NCI-H1092 treated with DMSO at 0.1 percent for 48 hours (cell line): ENCODE measurements around the gene TPBG.
"Not testable (repeated sequence)": the region's sequence is repeated elsewhere in the genome, so short reads cannot be mapped to it uniquely, and the experiment has no call there.

Source experiments
- DNase-seq: peaks from one replicate; lab custom pipeline; 2025; lab: John Stamatoyannopoulos, UW

Gene TPBG

GRCh38 chr6:82374516-82374915 is 10.9 kb downstream of the TPBG start:
- DNase-seq: no peak

GRCh38 chr6:82376636-82377035 is 13.0 kb downstream of the TPBG start:
- no peak for DNase-seq

GRCh38 chr6:82380566-82381185 is 17.1 kb downstream of the TPBG start:
- no peak for DNase-seq

GRCh38 chr6:82381278-82381677 is 17.7 kb downstream of the TPBG start:
- DNase-seq: no peak

GRCh38 chr6:82385102-82385501 is 21.5 kb downstream of the TPBG start:
- DNase-seq: no peak

- DNase-seq: no peak
These were observed 21.9 kb downstream of the TPBG start for GRCh38 chr6:82385546-82385945.

GRCh38 chr6:82385961-82386360 is 22.3 kb downstream of the TPBG start:
- peak; percentile 22 for DNase-seq

GRCh38 chr6:82394770-82395169 is 31.2 kb downstream of the TPBG start:
- DNase-seq: not testable (repeated sequence)

GRCh38 chr6:82396964-82397751 is 33.5 kb downstream of the TPBG start:
- DNase-seq: no peak

GRCh38 chr6:82397962-82398692 is 34.5 kb downstream of the TPBG start:
- no peak for DNase-seq

GRCh38 chr6:82408952-82409431 is 45.4 kb downstream of the TPBG start:
- no peak for DNase-seq

GRCh38 chr6:82410151-82410648 is 46.6 kb downstream of the TPBG start:
- no peak for DNase-seq

- DNase-seq: no peak
These were observed 50.3 kb downstream of the TPBG start for GRCh38 chr6:82413868-82414267.

- no peak for DNase-seq
These were observed 52.2 kb downstream of the TPBG start for GRCh38 chr6:82415820-82416219.

- DNase-seq: no peak
These were observed 52.7 kb downstream of the TPBG start for GRCh38 chr6:82416346-82416745.
